OCI-M2 (cell line): ENCODE results near the gene GJA1.
"Not testable (repeated sequence)": the region's sequence is repeated elsewhere in the genome, so short reads cannot be mapped to it uniquely, and the experiment has no call there.

ENCODE experiments used
- DNase-seq: peaks from one replicate; lab custom pipeline; 2025; ENCODE audit not compliant: unreplicated experiment; lab: John Stamatoyannopoulos, UW

Gene GJA1

GRCh38 chr6:121436960-121437850, 1.8 kb downstream of the GJA1 start:
- DNase-seq = no peak

- no peak for DNase-seq
Observed at GRCh38 chr6:121437851-121438651, 2.6 kb downstream of the GJA1 start.

- no peak for DNase-seq
Observed at GRCh38 chr6:121438869-121439268, 3.4 kb downstream of the GJA1 start.

- no peak for DNase-seq
Observed at GRCh38 chr6:121439475-121439874, 4.0 kb downstream of the GJA1 start.

GRCh38 chr6:121439926-121440325, 4.5 kb downstream of the GJA1 start:
- no peak for DNase-seq

- DNase-seq = no peak
Observed at GRCh38 chr6:121441477-121441876, 6.0 kb downstream of the GJA1 start.

GRCh38 chr6:121442576-121442975, 7.1 kb downstream of the GJA1 start:
- DNase-seq = no peak

GRCh38 chr6:121443971-121444541, 8.6 kb downstream of the GJA1 start:
- DNase-seq = no peak

GRCh38 chr6:121446705-121447104, 11.3 kb downstream of the GJA1 start:
- DNase-seq = not testable (repeated sequence)

GRCh38 chr6:121447746-121448145, 12.3 kb downstream of the GJA1 start:
- not testable (repeated sequence) for DNase-seq

GRCh38 chr6:121448528-121448927, 13.1 kb downstream of the GJA1 start:
- not testable (repeated sequence) for DNase-seq

- no peak for DNase-seq
Observed at GRCh38 chr6:121449331-121449730, 13.9 kb downstream of the GJA1 start.

- DNase-seq = no peak
Observed at GRCh38 chr6:121450242-121450641, 14.8 kb downstream of the GJA1 start.

GRCh38 chr6:121451250-121451649, 15.8 kb downstream of the GJA1 start:
- DNase-seq = no peak

- DNase-seq = no peak
Observed at GRCh38 chr6:121453191-121453590, 17.7 kb downstream of the GJA1 start.

- DNase-seq = no peak
Observed at GRCh38 chr6:121460170-121460569, 24.7 kb downstream of the GJA1 start.

- DNase-seq = no peak
Observed at GRCh38 chr6:121463087-121463486, 27.6 kb downstream of the GJA1 start.

GRCh38 chr6:121465101-121465500, 29.7 kb downstream of the GJA1 start:
- no peak for DNase-seq

GRCh38 chr6:121479486-121480098, 44.1 kb downstream of the GJA1 start:
- DNase-seq = no peak

GRCh38 chr6:121480099-121480713, 44.8 kb downstream of the GJA1 start:
- DNase-seq = no peak
